Endothelial cell of umbilical vein (primary cell): ENCODE results near the gene TNFRSF11A. TPM values are rescaled to one million over a fixed set of nuclear protein-coding genes. Genes with fewer than 3 reads are reported as not detected.

Experiments used
- BruUV-seq: library from RNA; stranded (reverse); fragments of 400-500 nt; replicated peaks from 2 replicates; lab custom pipeline; 2021; lab: Mats Ljungman, UMichigan
- CTCF ChIA-PET: fragments of 300-600, 350-600 bp; sonication (Branson Sonifier 250); formaldehyde crosslinking; loops from one replicate; lab custom pipeline; 2021; ENCODE audit warnings: antibody characterized with exemption, inconsistent platforms; lab: Charles Lee
- POLR2A ChIA-PET: fragments of 300-600, 350-600 bp; sonication (Branson Sonifier 250); formaldehyde crosslinking; loops from one replicate; lab custom pipeline; 2021; ENCODE audit warnings: antibody characterized with exemption, inconsistent platforms; lab: Charles Lee
- DNase-seq: peaks from one replicate; pipeline ENCODE4 v3.0.0-alpha.2; 2011; ENCODE audit warnings: low read depth, low spot score
- FAIRE-seq: peaks from 2 replicates; lab custom pipeline; 2011; peaks lifted over from hg19 to GRCh38; lab: Jason Lieb, UNC
- H2AFZ ChIP-seq: 2 replicates; pipeline ENCODE4 v1.6.0; 2012; ENCODE audit warnings: low read depth, low read length, control low read depth, inconsistent platforms
- H3K27ac ChIP-seq: 2 replicates; pipeline ENCODE4 v1.5.1; 2011; ENCODE audit warnings: low read depth, mild to moderate bottlenecking, control low read depth, low read length, moderate library complexity; ENCODE audit not compliant: insufficient read depth
- H3K27me3 ChIP-seq, 2 experiments: 2 replicates each; pipeline versions ENCODE4 v1.6.0 to v1.6.1; 2011; ENCODE audit warnings: low read length in 2 of 2, mixed read lengths in 1 of 2; ENCODE audit not compliant: control insufficient read depth in 2 of 2, insufficient read depth in 2 of 2
- H3K36me3 ChIP-seq, 2 experiments: 2 replicates in 1 of 2; 3 replicates in 1 of 2; pipeline ENCODE4 v1.5.1; 2011; ENCODE audit warnings: low read length in 2 of 2, mild to moderate bottlenecking in 1 of 2, moderate library complexity in 1 of 2; ENCODE audit not compliant: control insufficient read depth in 2 of 2, insufficient read depth in 2 of 2; ENCODE audit errors: extremely low read depth in 1 of 2
- H3K4me1 ChIP-seq: 3 replicates; pipeline ENCODE4 v1.5.1; 2011; ENCODE audit warnings: mild to moderate bottlenecking, low read length; ENCODE audit not compliant: control insufficient read depth, insufficient read depth; ENCODE audit errors: extremely low read depth
- H3K4me2 ChIP-seq: 2 replicates; pipeline ENCODE4 v1.6.1; 2011; ENCODE audit warnings: low read length, control low read depth, mixed read lengths; ENCODE audit not compliant: insufficient read depth
- H3K4me3 ChIP-seq, 3 experiments: fragments of 200-600 bp in 1 of 3; sonication (generic), shearing (Covaris generic) in 1 of 3; replicated peaks in 1 of 3; 2 replicates each; pipeline ENCODE4 v1.5.1; 2011 to 2016; ENCODE audit warnings: control low read depth in 3 of 3, low read length in 3 of 3, mild to moderate bottlenecking in 2 of 3, inconsistent platforms in 1 of 3, low read depth in 1 of 3, moderate library complexity in 1 of 3; ENCODE audit not compliant: insufficient read depth in 1 of 3
- H3K79me2 ChIP-seq: 2 replicates; pipeline ENCODE4 v1.6.0; 2012; ENCODE audit warnings: low read length, inconsistent platforms; ENCODE audit not compliant: control insufficient read depth, insufficient read depth
- H3K9ac ChIP-seq: replicated peaks from 2 replicates; pipeline ENCODE3; 2011; ENCODE audit warnings: low read length, control low read depth; ENCODE audit not compliant: insufficient read depth; ENCODE audit errors: extremely low read depth
- H3K9me1 ChIP-seq: replicated peaks from 3 replicates; pipeline ENCODE4 v1.6.0; 2011; ENCODE audit warnings: mild to moderate bottlenecking, low read length; ENCODE audit not compliant: control insufficient read depth, insufficient read depth; ENCODE audit errors: extremely low read depth
- H3K9me3 ChIP-seq: replicated peaks from 2 replicates; pipeline ENCODE4 v1.5.1; 2012; ENCODE audit warnings: low read length, inconsistent platforms; ENCODE audit not compliant: control insufficient read depth, insufficient read depth
- H4K20me1 ChIP-seq: replicated peaks from 2 replicates; pipeline ENCODE3; 2011; ENCODE audit warnings: mild to moderate bottlenecking, low read length; ENCODE audit not compliant: control insufficient read depth, insufficient read depth; ENCODE audit errors: extremely low read depth
- CTCF ChIP-seq, 2 donors: IDR thresholded peaks; 1 replicate in 1 of 2; 2 replicates in 1 of 2; pipeline ENCODE4 v1.5.1; 2011; ENCODE audit warnings: low read length in 2 of 2, mild to moderate bottlenecking in 2 of 2, moderate library complexity in 2 of 2, control low read depth in 1 of 2, inconsistent platforms in 1 of 2, low read depth in 1 of 2; ENCODE audit not compliant: insufficient read depth in 1 of 2; ENCODE audit errors: extremely low read depth in 1 of 2
- EZH2 ChIP-seq: IDR thresholded peaks from 2 replicates; pipeline ENCODE4 v1.6.1; 2012; ENCODE audit warnings: borderline replicate concordance, low read depth, mild to moderate bottlenecking, moderate library complexity, low read length, inconsistent platforms; ENCODE audit not compliant: severe bottlenecking
- FOS ChIP-seq: IDR thresholded peaks from 2 replicates; pipeline ENCODE4 v1.6.1; 2011; ENCODE audit warnings: mild to moderate bottlenecking, low read length, moderate library complexity, borderline replicate concordance; ENCODE audit not compliant: insufficient read depth
- GATA2 ChIP-seq: IDR thresholded peaks from 2 replicates; pipeline ENCODE4 v1.7.0; 2011; ENCODE audit warnings: low read depth, mild to moderate bottlenecking, moderate library complexity, mixed read lengths, low read length; ENCODE audit not compliant: insufficient read length, insufficient read depth
- JUN ChIP-seq: IDR thresholded peaks from 2 replicates; pipeline ENCODE4 v1.6.1; 2011; ENCODE audit warnings: borderline replicate concordance, low read depth; ENCODE audit not compliant: insufficient read length, insufficient read depth
- MAX ChIP-seq: IDR thresholded peaks from 2 replicates; pipeline ENCODE4 v1.6.1; 2011; ENCODE audit not compliant: insufficient read depth, insufficient read length
- MYC ChIP-seq: IDR thresholded peaks from one replicate; pipeline ENCODE4 v1.6.1; 2011; ENCODE audit warnings: mild to moderate bottlenecking, low read depth, low read length
- POLR2A ChIP-seq: IDR thresholded peaks from 2 replicates; pipeline ENCODE4 v1.6.1; 2012; ENCODE audit warnings: low read depth, mild to moderate bottlenecking, control low read depth, low read length
- POLR2AphosphoS5 ChIP-seq: IDR thresholded peaks from 2 replicates; pipeline ENCODE4 v1.6.1; 2012; ENCODE audit warnings: low read depth, mild to moderate bottlenecking, control low read depth, low read length, moderate library complexity; ENCODE audit not compliant: insufficient read depth
- dilution Hi-C: fragments of 300-500 bp; cut with MboI; formaldehyde crosslinking; loops from one replicate; pipeline ENCODE4 v1.15.0; 2019; ENCODE audit warnings: low sequenced_read_pairs; ENCODE audit not compliant: extremely low pct_ligation_motif_present
- intact Hi-C: fragments of 100-400 bp; cut with micrococcal nuclease; formaldehyde crosslinking; loops from one replicate; pipeline ENCODE4 v1.10.0; 2022
- polyA plus RNA-seq, 4 experiments: library from polyadenylated mRNA; depleted of rRNA in 3 of 4; stranded (reverse) in 3 of 4; unstranded in 1 of 4; fragments of >200 nt; gene quantifications; 2 replicates each; pipeline versions ENCODE4 v1.2.1 to v1.2.3, GENCODE V29; 2011 to 2012; ENCODE audit warnings: missing spikeins in 1 of 4
- total RNA-seq: library from RNA; stranded (reverse); gene quantifications from 2 replicates; pipeline ENCODE4 v1.2.3, GENCODE V29; 2021

TNFRSF11A gene
- total and polyA plus RNA-seq, 2 donors (not counting 3 experiments of a cell fraction or from before 2014, with no cell fraction given), result 10.4 to 11.1 TPM

- POLR2A ChIA-PET, result no interaction called here
- Histone ChIP-seq H4K20me1 (no peaks in the 10 kb centered on the region), H3K4me2 (no peak overlapping the region), H3K27ac (no peak overlapping the region), H2AFZ (peak overlapping the region; percentile 4), H3K79me2 (no peaks in the 10 kb centered on the region), H3K9me1 (no peaks in the 10 kb centered on the region), H3K27me3 (no peaks in the 10 kb centered on the region), H3K36me3 (peaks cover 0 to 7% of the 10 kb centered on the region in 2 experiments), H3K4me1 (no peaks in the 10 kb centered on the region), H3K9ac (no peak overlapping the region), H3K4me3 (no peak overlapping the region), H3K9me3 (no peaks in the 10 kb centered on the region)
- intact Hi-C loops (no loop called here), dilution Hi-C loops (no loop called here)
- FAIRE-seq (no peak), DNase-seq (no peak)
- CTCF ChIA-PET, result no interaction called here
- TF ChIP-seq FOS, result no peak
- no TSS peak for BruUV-seq
These were observed 59.0 kb downstream of the TNFRSF11A start for GRCh38 chr18:62384068-62384467.

- no peaks in the 10 kb centered on the region for H3K4me1 ChIP-seq
- H3K27ac ChIP-seq, result no peak overlapping the region
- ChIA-PET POLR2A (no interaction called here), CTCF (no interaction called here)
- DNase-seq, result no peak
- peaks cover 0 to 7% of the 10 kb centered on the region in 2 experiments for H3K36me3 ChIP-seq
- no peaks in the 10 kb centered on the region for H3K9me3 ChIP-seq
- intact Hi-C loops, result no loop called here
- no peaks in the 10 kb centered on the region for H3K9me1 ChIP-seq
- H3K9ac ChIP-seq, result no peak overlapping the region
- no peaks in the 10 kb centered on the region for H3K79me2 ChIP-seq
- no peak for TF ChIP-seq EZH2
- no peak for TF ChIP-seq GATA2
- no peak for TF ChIP-seq MAX
- no peak for TF ChIP-seq POLR2AphosphoS5
- TF ChIP-seq JUN, result no peak
- no peak for TF ChIP-seq FOS
- TF ChIP-seq POLR2A, result no peak
- no peak for TF ChIP-seq CTCF (IDR thresholded peaks at IDR 0.05; ENCODE audit: extremely low read depth in 1 of 2, insufficient read depth in 1 of 2, low read depth in 1 of 2, low read length in 2 of 2)
- no peak for TF ChIP-seq MYC
- dilution Hi-C loops, result no loop called here
- H4K20me1 ChIP-seq, result no peaks in the 10 kb centered on the region
- FAIRE-seq, result no peak
- H3K4me3 ChIP-seq, result no peak overlapping the region
- H3K27me3 ChIP-seq, result no peaks in the 10 kb centered on the region
- BruUV-seq, result no TSS peak
- no peak overlapping the region for H2AFZ ChIP-seq
- H3K4me2 ChIP-seq, result no peak overlapping the region
These were observed 59.5 kb downstream of the TNFRSF11A start for GRCh38 chr18:62384610-62385097.
